ENCODE data around the gene POLR2F.

GRCh38 chr22:37986371-37986770 lies 32.9 kb downstream of the POLR2F start:
- TF ChIP-seq, protein P1, sequence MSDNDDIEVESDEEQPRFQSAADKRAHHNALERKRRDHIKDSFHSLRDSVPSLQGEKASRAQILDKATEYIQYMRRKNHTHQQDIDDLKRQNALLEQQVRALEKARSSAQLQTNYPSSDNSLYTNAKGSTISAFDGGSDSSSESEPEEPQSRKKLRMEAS (IDR thresholded peaks at IDR 0.05), result no peak
- no peak for TF ChIP-seq RAD21 (IDR thresholded peaks at IDR 0.05; ENCODE audit: low read depth)
- TF ChIP-seq YY1 (IDR thresholded peaks at IDR 0.05; ENCODE audit: low read depth), result no peak
- TF ChIP-seq ZBTB7A (IDR thresholded peaks at IDR 0.05; ENCODE audit: low read depth), result no peak
- TF ChIP-seq, protein P2, sequence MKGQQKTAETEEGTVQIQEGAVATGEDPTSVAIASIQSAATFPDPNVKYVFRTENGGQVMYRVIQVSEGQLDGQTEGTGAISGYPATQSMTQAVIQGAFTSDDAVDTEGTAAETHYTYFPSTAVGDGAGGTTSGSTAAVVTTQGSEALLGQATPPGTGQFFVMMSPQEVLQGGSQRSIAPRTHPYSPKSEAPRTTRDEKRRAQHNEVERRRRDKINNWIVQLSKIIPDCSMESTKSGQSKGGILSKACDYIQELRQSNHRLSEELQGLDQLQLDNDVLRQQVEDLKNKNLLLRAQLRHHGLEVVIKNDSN (IDR thresholded peaks at IDR 0.05), result no peak
- TF ChIP-seq TAF1 (IDR thresholded peaks at IDR 0.05; ENCODE audit: low read depth), result no peak
- TF ChIP-seq, protein P3, sequence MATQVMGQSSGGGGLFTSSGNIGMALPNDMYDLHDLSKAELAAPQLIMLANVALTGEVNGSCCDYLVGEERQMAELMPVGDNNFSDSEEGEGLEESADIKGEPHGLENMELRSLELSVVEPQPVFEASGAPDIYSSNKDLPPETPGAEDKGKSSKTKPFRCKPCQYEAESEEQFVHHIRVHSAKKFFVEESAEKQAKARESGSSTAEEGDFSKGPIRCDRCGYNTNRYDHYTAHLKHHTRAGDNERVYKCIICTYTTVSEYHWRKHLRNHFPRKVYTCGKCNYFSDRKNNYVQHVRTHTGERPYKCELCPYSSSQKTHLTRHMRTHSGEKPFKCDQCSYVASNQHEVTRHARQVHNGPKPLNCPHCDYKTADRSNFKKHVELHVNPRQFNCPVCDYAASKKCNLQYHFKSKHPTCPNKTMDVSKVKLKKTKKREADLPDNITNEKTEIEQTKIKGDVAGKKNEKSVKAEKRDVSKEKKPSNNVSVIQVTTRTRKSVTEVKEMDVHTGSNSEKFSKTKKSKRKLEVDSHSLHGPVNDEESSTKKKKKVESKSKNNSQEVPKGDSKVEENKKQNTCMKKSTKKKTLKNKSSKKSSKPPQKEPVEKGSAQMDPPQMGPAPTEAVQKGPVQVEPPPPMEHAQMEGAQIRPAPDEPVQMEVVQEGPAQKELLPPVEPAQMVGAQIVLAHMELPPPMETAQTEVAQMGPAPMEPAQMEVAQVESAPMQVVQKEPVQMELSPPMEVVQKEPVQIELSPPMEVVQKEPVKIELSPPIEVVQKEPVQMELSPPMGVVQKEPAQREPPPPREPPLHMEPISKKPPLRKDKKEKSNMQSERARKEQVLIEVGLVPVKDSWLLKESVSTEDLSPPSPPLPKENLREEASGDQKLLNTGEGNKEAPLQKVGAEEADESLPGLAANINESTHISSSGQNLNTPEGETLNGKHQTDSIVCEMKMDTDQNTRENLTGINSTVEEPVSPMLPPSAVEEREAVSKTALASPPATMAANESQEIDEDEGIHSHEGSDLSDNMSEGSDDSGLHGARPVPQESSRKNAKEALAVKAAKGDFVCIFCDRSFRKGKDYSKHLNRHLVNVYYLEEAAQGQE (IDR thresholded peaks at IDR 0.05; ENCODE audit: low read depth), result no peak
- no peak for TF ChIP-seq FOXM1 (IDR thresholded peaks at IDR 0.05; ENCODE audit: borderline replicate concordance, low read depth)

Measured in Ishikawa (cell line).